ENCODE measurements around the gene CDK10.
"Not testable (repeated sequence)": the region's sequence is repeated elsewhere in the genome, so short reads cannot be mapped to it uniquely, and the experiment has no call there.

CDK10 gene

DNA sequence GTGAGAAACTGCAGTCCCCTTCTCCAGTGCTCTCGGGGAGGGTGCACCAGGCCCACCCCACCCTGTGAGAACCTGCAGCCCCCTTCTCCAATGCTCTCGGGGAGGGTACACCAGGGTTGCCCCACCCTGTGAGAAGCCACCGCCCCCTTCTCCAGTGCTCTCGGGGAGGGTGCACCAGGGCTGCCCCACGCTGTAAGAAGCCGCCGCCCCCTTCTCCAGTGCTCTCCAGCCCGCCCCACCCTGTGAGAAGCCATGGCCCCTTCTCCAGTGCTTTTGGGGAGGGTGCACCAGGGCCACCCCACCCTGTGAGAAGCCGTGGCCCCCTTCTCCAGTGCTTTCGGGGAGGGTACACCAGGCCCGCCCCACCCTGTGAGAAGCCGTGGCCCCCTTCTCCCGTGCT lies 16.7 kb upstream of the CDK10 start:
- Histone ChIP-seq H3K27me3 (replicated peaks; ENCODE audit: control insufficient read depth, insufficient read depth, low read length) (no peaks in the 10 kb centered on the region), H3K36me3 (ENCODE audit: control insufficient read depth, insufficient read depth, low read length) (no peaks in the 10 kb centered on the region; the same call in 1 of the 2 replicates), H3K4me3 (replicated peaks; ENCODE audit: low read depth, low read length) (no peak overlapping the region)
- DNase-seq (ENCODE audit: extremely low read depth, insufficient read length): no peak
- TF ChIP-seq, protein P1, sequence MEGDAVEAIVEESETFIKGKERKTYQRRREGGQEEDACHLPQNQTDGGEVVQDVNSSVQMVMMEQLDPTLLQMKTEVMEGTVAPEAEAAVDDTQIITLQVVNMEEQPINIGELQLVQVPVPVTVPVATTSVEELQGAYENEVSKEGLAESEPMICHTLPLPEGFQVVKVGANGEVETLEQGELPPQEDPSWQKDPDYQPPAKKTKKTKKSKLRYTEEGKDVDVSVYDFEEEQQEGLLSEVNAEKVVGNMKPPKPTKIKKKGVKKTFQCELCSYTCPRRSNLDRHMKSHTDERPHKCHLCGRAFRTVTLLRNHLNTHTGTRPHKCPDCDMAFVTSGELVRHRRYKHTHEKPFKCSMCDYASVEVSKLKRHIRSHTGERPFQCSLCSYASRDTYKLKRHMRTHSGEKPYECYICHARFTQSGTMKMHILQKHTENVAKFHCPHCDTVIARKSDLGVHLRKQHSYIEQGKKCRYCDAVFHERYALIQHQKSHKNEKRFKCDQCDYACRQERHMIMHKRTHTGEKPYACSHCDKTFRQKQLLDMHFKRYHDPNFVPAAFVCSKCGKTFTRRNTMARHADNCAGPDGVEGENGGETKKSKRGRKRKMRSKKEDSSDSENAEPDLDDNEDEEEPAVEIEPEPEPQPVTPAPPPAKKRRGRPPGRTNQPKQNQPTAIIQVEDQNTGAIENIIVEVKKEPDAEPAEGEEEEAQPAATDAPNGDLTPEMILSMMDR (IDR thresholded peaks at IDR 0.05; ENCODE audit: insufficient read depth, low read length, poor library complexity, severe bottlenecking): no peak

DNA sequence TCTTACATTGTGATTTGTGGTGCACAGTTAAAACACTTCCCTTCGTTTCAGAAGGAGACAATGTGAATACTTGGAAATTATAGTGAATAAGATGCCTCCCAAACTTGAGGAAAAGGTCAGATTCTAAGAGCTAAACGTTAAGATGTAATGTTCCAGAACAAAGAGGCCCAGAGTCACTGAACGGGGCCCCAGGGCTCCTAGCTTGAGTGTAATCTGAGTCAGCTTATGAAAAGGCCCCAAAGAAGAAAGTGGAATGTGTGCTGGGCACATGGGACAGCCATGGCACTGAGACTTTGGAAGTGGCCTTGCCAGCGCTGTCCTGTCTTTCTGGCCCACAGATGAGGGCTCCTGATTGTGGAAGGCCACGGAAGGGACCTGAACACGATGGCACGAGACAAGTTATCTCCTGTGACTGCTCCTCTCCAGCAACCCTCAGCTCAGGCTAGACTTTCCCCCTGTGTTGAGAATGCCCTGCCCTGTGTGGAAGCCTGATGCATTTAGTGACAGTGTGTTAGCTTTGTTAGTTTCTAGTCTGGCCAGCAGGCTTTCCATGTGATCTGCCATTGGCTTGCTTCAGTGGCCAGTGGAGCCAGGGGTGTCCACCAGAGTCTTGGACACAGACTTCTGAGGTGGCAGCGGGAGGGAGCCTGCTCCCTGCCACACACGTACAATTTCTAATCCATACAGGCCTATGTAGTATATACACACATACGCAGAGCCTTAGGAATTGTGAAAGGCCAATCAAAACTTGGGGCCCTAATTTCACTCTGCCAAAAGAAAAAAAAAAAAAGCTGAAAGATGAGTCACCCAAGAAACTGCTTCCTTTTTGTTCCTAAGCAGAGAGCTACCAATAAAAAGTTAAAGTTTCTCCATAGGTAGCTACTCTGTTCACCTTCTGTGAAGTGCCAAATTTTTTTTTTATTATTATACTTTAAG lies 15.7 kb upstream of the CDK10 start:
- Histone ChIP-seq H3K4me3 (replicated peaks; ENCODE audit: low read depth, low read length) (no peak overlapping the region), H3K27me3 (replicated peaks; ENCODE audit: control insufficient read depth, insufficient read depth, low read length) (no peaks in the 10 kb centered on the region), H3K36me3 (ENCODE audit: control insufficient read depth, insufficient read depth, low read length) (no peaks in the 10 kb centered on the region; the same call in 1 of the 2 replicates)
- TF ChIP-seq, protein P1 (IDR thresholded peaks at IDR 0.05; ENCODE audit: insufficient read depth, low read length, poor library complexity, severe bottlenecking): no peak
- DNase-seq (ENCODE audit: extremely low read depth, insufficient read length): no peak

DNA sequence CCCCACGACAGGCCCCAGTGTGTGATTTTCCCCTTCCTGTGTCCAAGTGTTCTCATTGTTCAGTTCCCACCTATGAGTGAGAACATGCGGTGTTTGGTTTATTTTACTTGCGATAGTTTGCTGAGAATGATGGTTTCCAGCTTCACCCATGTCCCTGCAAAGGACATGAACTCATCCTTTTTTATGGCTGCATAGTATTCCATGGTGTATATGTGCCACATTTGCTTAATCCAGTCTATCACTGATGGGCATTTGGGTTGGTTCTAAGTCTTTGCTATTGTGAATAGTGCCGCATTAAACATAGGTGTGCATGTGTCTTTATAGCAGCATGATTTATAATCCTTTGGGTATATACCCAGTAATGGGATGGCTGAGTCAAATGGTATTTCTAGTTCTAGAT lies 14.9 kb upstream of the CDK10 start:
- H3K4me3 ChIP-seq (replicated peaks; ENCODE audit: low read depth, low read length); DNase-seq (ENCODE audit: extremely low read depth, insufficient read length); H3K27me3 ChIP-seq (replicated peaks; ENCODE audit: control insufficient read depth, insufficient read depth, low read length); H3K36me3 ChIP-seq (ENCODE audit: control insufficient read depth, insufficient read depth, low read length): not testable (repeated sequence)

DNA sequence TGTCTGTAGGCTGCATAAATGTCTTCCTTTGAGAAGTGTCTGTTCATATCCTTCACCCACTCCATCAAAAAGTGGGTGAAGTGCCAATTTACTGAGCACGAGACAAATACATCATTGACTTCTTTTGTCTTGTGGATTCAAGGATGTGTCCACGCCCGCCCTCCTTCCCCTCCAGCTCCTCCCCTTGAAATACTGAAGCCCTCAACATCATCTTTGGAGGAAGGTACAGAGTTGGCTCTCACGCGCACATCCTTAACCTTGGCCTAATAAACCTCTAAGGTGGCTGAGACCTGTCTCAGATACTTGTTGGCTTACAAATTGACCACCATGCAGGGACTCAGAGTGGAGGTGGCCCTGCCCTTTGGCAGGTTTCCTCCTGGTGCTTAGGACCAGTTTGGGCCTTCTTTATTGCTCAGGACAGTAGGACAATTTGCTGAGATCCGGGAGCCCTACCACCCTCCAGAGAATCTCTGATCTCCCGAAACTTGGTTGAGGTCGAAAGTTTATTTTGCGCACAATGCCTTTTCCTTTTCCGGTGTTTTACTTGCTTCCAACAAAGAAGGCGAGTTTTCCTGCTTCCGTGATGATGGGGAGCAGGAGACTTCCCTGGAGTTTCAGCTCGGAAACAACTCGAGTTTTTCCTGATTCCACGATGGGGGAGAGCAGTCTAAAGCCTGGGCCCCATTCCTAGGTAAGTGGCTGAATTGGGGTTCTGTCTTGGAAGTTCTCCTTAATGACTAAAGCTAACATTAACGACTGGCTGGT lies 14.1 kb upstream of the CDK10 start:
- no peaks in the 10 kb centered on the region; the same call in 1 of the 2 replicates for H3K36me3 ChIP-seq (ENCODE audit: control insufficient read depth, insufficient read depth, low read length)
- no peaks in the 10 kb centered on the region for H3K27me3 ChIP-seq (replicated peaks; ENCODE audit: control insufficient read depth, insufficient read depth, low read length)
- no peak overlapping the region for H3K4me3 ChIP-seq (replicated peaks; ENCODE audit: low read depth, low read length)
- no peak for DNase-seq (ENCODE audit: extremely low read depth, insufficient read length)
- TF ChIP-seq, protein P1 (IDR thresholded peaks at IDR 0.05; ENCODE audit: insufficient read depth, low read length, poor library complexity, severe bottlenecking): no peak

DNA sequence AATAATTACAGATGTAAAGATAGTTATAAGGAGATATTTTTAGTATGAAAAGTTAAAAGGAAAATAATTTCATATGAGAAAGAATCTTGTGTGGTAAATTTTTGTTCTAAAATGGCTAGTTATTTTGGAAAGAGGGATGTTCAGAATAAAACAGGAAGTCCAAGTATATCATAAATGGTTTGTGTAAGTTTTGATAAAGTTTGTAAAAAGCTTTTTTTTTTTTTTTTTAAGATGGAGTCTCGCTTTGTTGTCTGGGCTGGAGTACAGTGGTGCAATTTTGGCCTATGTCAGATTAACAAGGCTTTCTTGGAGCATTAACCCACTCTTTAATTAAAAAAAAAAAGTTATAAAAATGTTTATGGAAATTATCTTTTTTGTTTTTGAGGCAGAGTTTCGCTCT lies 8.2 kb upstream of the CDK10 start:
- H3K27me3 ChIP-seq (replicated peaks; ENCODE audit: control insufficient read depth, insufficient read depth, low read length): no peaks in the 10 kb centered on the region
- TF ChIP-seq, protein P1 (IDR thresholded peaks at IDR 0.05; ENCODE audit: insufficient read depth, low read length, poor library complexity, severe bottlenecking): no peak
- H3K4me3 ChIP-seq (replicated peaks; ENCODE audit: low read depth, low read length): no peak overlapping the region
- H3K36me3 ChIP-seq (ENCODE audit: control insufficient read depth, insufficient read depth, low read length): no peaks in the 10 kb centered on the region
- DNase-seq (ENCODE audit: extremely low read depth, insufficient read length): no peak

DNA sequence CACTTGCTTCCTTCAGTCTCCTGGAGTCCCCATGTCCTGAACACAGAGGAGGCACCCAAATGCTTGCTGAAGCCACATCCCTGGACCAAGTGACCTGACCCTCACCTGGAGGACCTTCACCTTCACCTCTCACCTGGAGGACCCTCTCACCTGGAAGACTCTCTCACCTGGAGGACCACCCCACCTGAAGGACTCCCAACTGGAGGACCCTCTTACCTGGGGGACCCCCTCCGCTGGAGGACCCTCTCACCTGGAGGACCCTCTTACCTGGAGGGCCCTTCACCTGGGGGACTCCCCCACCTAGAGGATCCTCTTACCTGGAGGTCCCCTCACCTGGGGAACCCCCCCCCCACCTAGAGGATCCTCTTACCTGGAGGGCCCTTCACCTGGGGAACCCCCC lies 573 bp upstream of the CDK10 start:
- Histone ChIP-seq H3K27me3 (replicated peaks; ENCODE audit: control insufficient read depth, insufficient read depth, low read length) (no peaks in the 10 kb centered on the region), H3K36me3 (ENCODE audit: control insufficient read depth, insufficient read depth, low read length) (peaks cover 8% of the 10 kb centered on the region), H3K4me3 (replicated peaks; ENCODE audit: low read depth, low read length) (no peak overlapping the region)
- TF ChIP-seq, protein P1 (IDR thresholded peaks at IDR 0.05; ENCODE audit: insufficient read depth, low read length, poor library complexity, severe bottlenecking): no peak
- no peak for DNase-seq (ENCODE audit: extremely low read depth, insufficient read length)

Measured in GM06990 (cell line).